HG02885 (cell line): ENCODE results near the gene PCYOX1L.

Experiments
- ATAC-seq: cut with Tn5 transposase; IDR thresholded peaks from one replicate; pipeline ENCODE4 v1.9.1; 2021; ENCODE audit warnings: mild to moderate bottlenecking; ENCODE audit not compliant: unreplicated experiment, poor library complexity

Gene PCYOX1L

GRCh38 chr5:149417711-149418368 lies 60.0 kb downstream of the PCYOX1L start:
- no peak for ATAC-seq

GRCh38 chr5:149418910-149419531 lies 61.2 kb downstream of the PCYOX1L start:
- no peak for ATAC-seq
